ENCODE data around the gene MELK.

GRCh38 chr9:36637491-36638270 is 65.0 kb downstream of the MELK start:
- TF ChIP-seq YY1 (IDR thresholded peaks at IDR 0.05; ENCODE audit: insufficient read depth, insufficient read length) (no peak), SUZ12 (IDR thresholded peaks at IDR 0.05; ENCODE audit: extremely low read depth, insufficient read depth, insufficient read length) (no peak), ZNF274 (IDR thresholded peaks at IDR 0.05; ENCODE audit: low read depth, low read length) (no peak)
